ENCODE results near the gene OTULIN.

Gene OTULIN

GRCh38 chr5:14737291-14737690, 72.8 kb downstream of the OTULIN start:
- no peak for DNase-seq (ENCODE audit: low spot score)
- Histone ChIP-seq H3K27ac (no peak overlapping the region), H3K4me3 (no peak overlapping the region)
- TF ChIP-seq, protein P1, sequence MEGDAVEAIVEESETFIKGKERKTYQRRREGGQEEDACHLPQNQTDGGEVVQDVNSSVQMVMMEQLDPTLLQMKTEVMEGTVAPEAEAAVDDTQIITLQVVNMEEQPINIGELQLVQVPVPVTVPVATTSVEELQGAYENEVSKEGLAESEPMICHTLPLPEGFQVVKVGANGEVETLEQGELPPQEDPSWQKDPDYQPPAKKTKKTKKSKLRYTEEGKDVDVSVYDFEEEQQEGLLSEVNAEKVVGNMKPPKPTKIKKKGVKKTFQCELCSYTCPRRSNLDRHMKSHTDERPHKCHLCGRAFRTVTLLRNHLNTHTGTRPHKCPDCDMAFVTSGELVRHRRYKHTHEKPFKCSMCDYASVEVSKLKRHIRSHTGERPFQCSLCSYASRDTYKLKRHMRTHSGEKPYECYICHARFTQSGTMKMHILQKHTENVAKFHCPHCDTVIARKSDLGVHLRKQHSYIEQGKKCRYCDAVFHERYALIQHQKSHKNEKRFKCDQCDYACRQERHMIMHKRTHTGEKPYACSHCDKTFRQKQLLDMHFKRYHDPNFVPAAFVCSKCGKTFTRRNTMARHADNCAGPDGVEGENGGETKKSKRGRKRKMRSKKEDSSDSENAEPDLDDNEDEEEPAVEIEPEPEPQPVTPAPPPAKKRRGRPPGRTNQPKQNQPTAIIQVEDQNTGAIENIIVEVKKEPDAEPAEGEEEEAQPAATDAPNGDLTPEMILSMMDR (IDR thresholded peaks at IDR 0.05) = no peak

GRCh38 chr5:14738050-14738449, 73.5 kb downstream of the OTULIN start:
- no peak for DNase-seq (ENCODE audit: low spot score)
- TF ChIP-seq, protein P1 (IDR thresholded peaks at IDR 0.05) = no peak
- Histone ChIP-seq H3K27ac (no peak overlapping the region), H3K4me3 (no peak overlapping the region)

DNA sequence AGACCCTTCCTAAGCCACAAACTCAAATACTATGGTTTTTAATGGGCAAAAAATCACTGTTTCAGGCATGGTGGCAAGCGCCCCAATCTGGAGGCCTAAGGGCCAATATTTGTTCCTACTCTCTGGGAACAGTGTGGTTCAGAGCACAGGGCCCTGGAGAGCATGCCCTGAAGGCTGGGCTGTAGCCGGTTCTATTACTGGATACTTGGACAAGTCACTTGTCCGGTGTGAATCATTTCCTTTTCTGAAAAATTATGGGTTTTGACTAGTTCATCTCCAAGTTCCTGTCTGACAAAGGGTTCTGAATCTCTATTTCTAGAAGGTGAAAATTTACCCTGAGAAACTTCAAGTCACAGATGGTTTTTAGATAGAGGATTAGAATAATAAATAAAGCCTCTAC, 75.0 kb downstream of the OTULIN start:
- H3K4me3 ChIP-seq = no peak overlapping the region
- no peak overlapping the region for H3K27ac ChIP-seq
- TF ChIP-seq, protein P1 (IDR thresholded peaks at IDR 0.05) = no peak
- DNase-seq (ENCODE audit: low spot score) = no peak

- TF ChIP-seq, protein P1 (IDR thresholded peaks at IDR 0.05) = no peak
- Histone ChIP-seq H3K27ac (peak overlapping the region in 1 of 2 donors; percentile 33), H3K4me3 (no peak overlapping the region)
- DNase-seq (ENCODE audit: low spot score) = no peak
These were observed 75.5 kb downstream of the OTULIN start for GRCh38 chr5:14739981-14740380.

DNA sequence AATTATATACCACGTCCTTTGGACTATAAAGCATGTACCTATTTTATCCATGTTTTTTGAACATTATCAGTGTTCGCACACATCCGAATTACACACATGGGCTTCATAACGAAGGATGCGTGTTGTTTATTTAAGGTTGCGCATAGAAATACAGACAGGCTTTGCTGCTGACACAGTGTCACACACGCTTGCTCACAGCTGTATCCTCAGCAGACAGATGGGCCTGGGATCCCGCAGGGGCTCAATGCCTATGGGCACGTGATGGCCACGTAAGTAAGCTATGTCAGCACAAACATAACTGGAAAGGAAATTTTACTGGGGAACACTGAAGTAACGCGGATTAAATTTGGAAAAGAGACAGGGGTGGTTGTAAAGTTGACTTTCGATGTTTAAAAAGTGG, 76.6 kb downstream of the OTULIN start:
- TF ChIP-seq, protein P1 (IDR thresholded peaks at IDR 0.05) = no peak
- Histone ChIP-seq H3K27ac (no peak overlapping the region), H3K4me3 (no peak overlapping the region)
- no peak for DNase-seq (ENCODE audit: low spot score)

- no peak for DNase-seq (ENCODE audit: low spot score)
- TF ChIP-seq, protein P1 (IDR thresholded peaks at IDR 0.05) = no peak
- H3K27ac ChIP-seq = no peak overlapping the region
These were observed 77.4 kb downstream of the OTULIN start for GRCh38 chr5:14741801-14742440.

DNA sequence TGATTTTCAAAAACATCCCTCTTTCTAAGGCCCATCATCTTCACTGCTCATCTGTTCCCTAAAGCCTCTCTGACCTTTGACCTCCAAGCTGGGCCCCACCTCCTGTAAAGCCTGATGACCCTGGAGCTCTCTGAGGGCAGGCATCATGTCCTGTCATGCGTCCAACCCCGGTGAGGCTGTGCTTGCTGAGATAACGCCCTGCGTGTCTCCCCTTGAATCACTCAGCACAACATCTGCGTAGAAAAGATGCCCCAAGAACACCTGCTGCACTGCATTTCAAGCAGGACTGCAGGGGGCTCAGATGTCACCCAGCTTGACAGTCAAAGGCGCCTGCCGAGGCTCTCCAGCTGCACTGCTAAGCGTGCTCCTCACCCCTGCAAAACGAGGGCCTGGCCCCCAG, 78.0 kb downstream of the OTULIN start:
- TF ChIP-seq, protein P1 (IDR thresholded peaks at IDR 0.05) = no peak
- Histone ChIP-seq H3K4me3 (no peak overlapping the region), H3K27ac (no peak overlapping the region)
- no peak for DNase-seq (ENCODE audit: low spot score)

More at GRCh38 chr5:14741801-14742440, 77.4 kb downstream of the OTULIN start:
- H3K4me3 ChIP-seq = no peak overlapping the region

Data from coronary artery (tissue), 2 donors.